ENCODE measurements around the gene RCC1. TPM values are rescaled to one million over a fixed set of nuclear protein-coding genes. Genes with fewer than 3 reads are reported as not detected.
A peak's percentile ranks its signal among the peaks of the same experiment; 100 is the strongest.

The RCC1 gene, protein sequence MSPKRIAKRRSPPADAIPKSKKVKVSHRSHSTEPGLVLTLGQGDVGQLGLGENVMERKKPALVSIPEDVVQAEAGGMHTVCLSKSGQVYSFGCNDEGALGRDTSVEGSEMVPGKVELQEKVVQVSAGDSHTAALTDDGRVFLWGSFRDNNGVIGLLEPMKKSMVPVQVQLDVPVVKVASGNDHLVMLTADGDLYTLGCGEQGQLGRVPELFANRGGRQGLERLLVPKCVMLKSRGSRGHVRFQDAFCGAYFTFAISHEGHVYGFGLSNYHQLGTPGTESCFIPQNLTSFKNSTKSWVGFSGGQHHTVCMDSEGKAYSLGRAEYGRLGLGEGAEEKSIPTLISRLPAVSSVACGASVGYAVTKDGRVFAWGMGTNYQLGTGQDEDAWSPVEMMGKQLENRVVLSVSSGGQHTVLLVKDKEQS
- 55.9 and 122 TPM in 2 replicates for total RNA-seq

GRCh38 chr1:28505406-28506187 lies at the start of gene RCC1:
Gene RCC1, plus strand, starts transcription at chr1:28506043. Its CDS starts 23,824 bp downstream, at chr1:28529867.
- peaks cover 26% of the 10 kb centered on the region for H3K36me3 ChIP-seq (ENCODE audit: control insufficient read depth, insufficient read depth, low read length)
- peak within 1 kb of the TSS; percentile 90 for H3K4me3 ChIP-seq (ENCODE audit: low read depth, low read length)
- TF ChIP-seq CTCF (IDR thresholded peaks at IDR 0.05; ENCODE audit: insufficient read depth, low read length, severe bottlenecking), result no peak
- no peak for FAIRE-seq
- DNase-seq (ENCODE audit: low read depth), result peak; percentile 98
- no peaks in the 10 kb centered on the region for H3K27me3 ChIP-seq (ENCODE audit: control insufficient read depth, insufficient read depth, low read length)

- no peak overlapping the region for H3K4me3 ChIP-seq (ENCODE audit: low read depth, low read length)
- H3K36me3 ChIP-seq (ENCODE audit: control insufficient read depth, insufficient read depth, low read length), result peaks cover 1% of the 10 kb centered on the region
- peak; percentile 52 for DNase-seq (ENCODE audit: low read depth)
- FAIRE-seq, result no peak
- TF ChIP-seq CTCF (IDR thresholded peaks at IDR 0.05; ENCODE audit: insufficient read depth, low read length, severe bottlenecking), result no peak
- H3K27me3 ChIP-seq (ENCODE audit: control insufficient read depth, insufficient read depth, low read length), result no peaks in the 10 kb centered on the region
Observed at GRCh38 chr1:28456078-28456477, 49.8 kb upstream of the RCC1 start.

GRCh38 chr1:28457678-28458077 lies 48.2 kb upstream of the RCC1 start:
- Histone ChIP-seq H3K4me3 (ENCODE audit: low read depth, low read length) (no peak overlapping the region), H3K36me3 (ENCODE audit: control insufficient read depth, insufficient read depth, low read length) (peaks cover 1% of the 10 kb centered on the region), H3K27me3 (ENCODE audit: control insufficient read depth, insufficient read depth, low read length) (no peaks in the 10 kb centered on the region)
- no peak for TF ChIP-seq CTCF (IDR thresholded peaks at IDR 0.05; ENCODE audit: insufficient read depth, low read length, severe bottlenecking)
- DNase-seq (ENCODE audit: low read depth) (no peak), FAIRE-seq (no peak)

- TF ChIP-seq CTCF (IDR thresholded peaks at IDR 0.05; ENCODE audit: insufficient read depth, low read length, severe bottlenecking), result no peak
- H3K36me3 ChIP-seq (ENCODE audit: control insufficient read depth, insufficient read depth, low read length), result peaks cover 1% of the 10 kb centered on the region
- no peak overlapping the region for H3K4me3 ChIP-seq (ENCODE audit: low read depth, low read length)
- no peaks in the 10 kb centered on the region for H3K27me3 ChIP-seq (ENCODE audit: control insufficient read depth, insufficient read depth, low read length)
- no peak for DNase-seq (ENCODE audit: low read depth)
- no peak for FAIRE-seq
Observed at GRCh38 chr1:28458237-28459228, 47.3 kb upstream of the RCC1 start.

DNA sequence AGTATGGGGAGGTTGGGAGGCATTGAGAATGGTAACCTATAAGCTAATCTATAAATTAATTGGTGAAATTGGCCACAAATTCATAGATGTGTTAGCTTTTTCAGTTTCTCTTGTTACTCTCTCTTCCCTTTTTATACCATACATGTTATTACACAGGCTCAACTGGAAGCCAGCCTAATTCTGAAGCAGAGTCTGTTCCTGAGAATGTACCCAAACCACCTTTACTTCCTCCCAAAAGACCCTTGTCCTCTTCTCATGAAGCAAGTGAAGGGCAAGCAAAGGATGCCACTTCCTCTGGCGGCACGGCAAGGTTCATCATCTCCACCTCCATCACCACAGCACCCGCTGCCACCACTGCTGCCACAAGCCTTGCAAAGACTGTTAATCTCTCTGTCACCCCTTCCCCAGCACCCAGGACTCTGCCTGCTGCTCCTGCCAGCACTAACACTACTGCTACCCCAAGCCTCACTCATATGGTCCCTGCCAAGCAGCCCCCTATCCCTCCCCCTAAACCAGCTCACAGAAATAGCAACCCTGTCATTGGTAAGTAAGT lies 39.5 kb upstream of the RCC1 start:
- peaks cover 3% of the 10 kb centered on the region for H3K36me3 ChIP-seq (ENCODE audit: control insufficient read depth, insufficient read depth, low read length)
- H3K27me3 ChIP-seq (ENCODE audit: control insufficient read depth, insufficient read depth, low read length), result no peaks in the 10 kb centered on the region
- DNase-seq (ENCODE audit: low read depth) (no peak), FAIRE-seq (no peak)
- TF ChIP-seq CTCF (IDR thresholded peaks at IDR 0.05; ENCODE audit: insufficient read depth, low read length, severe bottlenecking), result no peak
- no peak overlapping the region for H3K4me3 ChIP-seq (ENCODE audit: low read depth, low read length)

Data from bronchial epithelial cell (primary cell).